Measurements from ENCODE around the gene IMMT. TPM values are rescaled to one million over a fixed set of nuclear protein-coding genes. Genes with fewer than 3 reads are reported as not detected.

IMMT gene
- total RNA-seq, 1 donor from 2014 or later: 70.4 TPM

- Mint-ChIP-seq H3K9me3 (peaks cover 14% of the 10 kb centered on the region), H3K4me1 (no peaks in the 10 kb centered on the region), H3K36me3 (peaks cover 49% of the 10 kb centered on the region), H3K4me3 (no peak overlapping the region), H3K27ac (no peak overlapping the region), H3K27me3 (ENCODE audit: low read depth) (no peaks in the 10 kb centered on the region)
- DNase-seq (ENCODE audit: low spot score in 2 of 2, unreplicated experiment in 2 of 2): no peak
- TF ChIP-seq, protein P1, sequence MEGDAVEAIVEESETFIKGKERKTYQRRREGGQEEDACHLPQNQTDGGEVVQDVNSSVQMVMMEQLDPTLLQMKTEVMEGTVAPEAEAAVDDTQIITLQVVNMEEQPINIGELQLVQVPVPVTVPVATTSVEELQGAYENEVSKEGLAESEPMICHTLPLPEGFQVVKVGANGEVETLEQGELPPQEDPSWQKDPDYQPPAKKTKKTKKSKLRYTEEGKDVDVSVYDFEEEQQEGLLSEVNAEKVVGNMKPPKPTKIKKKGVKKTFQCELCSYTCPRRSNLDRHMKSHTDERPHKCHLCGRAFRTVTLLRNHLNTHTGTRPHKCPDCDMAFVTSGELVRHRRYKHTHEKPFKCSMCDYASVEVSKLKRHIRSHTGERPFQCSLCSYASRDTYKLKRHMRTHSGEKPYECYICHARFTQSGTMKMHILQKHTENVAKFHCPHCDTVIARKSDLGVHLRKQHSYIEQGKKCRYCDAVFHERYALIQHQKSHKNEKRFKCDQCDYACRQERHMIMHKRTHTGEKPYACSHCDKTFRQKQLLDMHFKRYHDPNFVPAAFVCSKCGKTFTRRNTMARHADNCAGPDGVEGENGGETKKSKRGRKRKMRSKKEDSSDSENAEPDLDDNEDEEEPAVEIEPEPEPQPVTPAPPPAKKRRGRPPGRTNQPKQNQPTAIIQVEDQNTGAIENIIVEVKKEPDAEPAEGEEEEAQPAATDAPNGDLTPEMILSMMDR (IDR thresholded peaks at IDR 0.05; ENCODE audit: unreplicated experiment): no peak
Measured at GRCh38 chr2:86094229-86094628, 101.0 kb downstream of the IMMT start.

Small RNAs within 50 kb of the gene (microRNA-seq; reads per million reads assigned to microRNA genes)
- gene MIR4779: not detected

Other genes with a start within 250 kb of the IMMT start
- gene POLR1A, start 89.6 kb downstream of the IMMT start, total RNA-seq: 59.8 to 64.4 TPM (median 61.6 TPM) in 3 replicates
- gene PTCD3, start 89.2 kb downstream of the IMMT start, total RNA-seq: 150 to 157 TPM (median 156 TPM) in 3 replicates
- gene MRPL35, start 4.0 kb upstream of the IMMT start, total RNA-seq: 21.9 to 22.4 TPM (median 22.0 TPM) in 3 replicates
- 1.1 to 1.9 TPM (median 1.8 TPM) in 3 replicates for gene REEP1, start 142.2 kb upstream of the IMMT start, total RNA-seq
- gene KDM3A, start 245.9 kb upstream of the IMMT start, total RNA-seq: 103 to 113 TPM (median 108 TPM) in 3 replicates